Right cardiac atrium (tissue), 5 donors: ENCODE data around the gene HMX2. TPM values are rescaled to one million over a fixed set of nuclear protein-coding genes. Genes with fewer than 3 reads are reported as not detected.

Source experiments
- ATAC-seq, 2 donors: fragments of 200-7000 bp; cut with Tn5 transposase; one replicate each; pipeline versions ENCODE4 v1.8.0 to v1.9.1; 2020; ENCODE audit warnings: moderate library complexity in 2 of 2, mild to moderate bottlenecking in 1 of 2
- DNase-seq, 3 donors: peaks; one replicate each; pipeline ENCODE4 v3.0.0-alpha.2; 2020
- H3K27ac ChIP-seq: one replicate; pipeline ENCODE4 v1.5.1; 2013; ENCODE audit warnings: mild to moderate bottlenecking, low read length, control low read depth, moderate library complexity
- H3K27me3 ChIP-seq: one replicate; pipeline ENCODE4 v1.6.1; 2013; ENCODE audit not compliant: control insufficient read depth, insufficient read depth
- H3K4me1 ChIP-seq: one replicate; pipeline ENCODE4 v1.6.1; 2013; ENCODE audit warnings: low read length; ENCODE audit not compliant: control insufficient read depth, insufficient read depth
- H3K4me3 ChIP-seq: one replicate; pipeline ENCODE4 v1.5.1; 2013; ENCODE audit warnings: low read length, control low read depth
- H3K9me3 ChIP-seq: one replicate; pipeline ENCODE4 v1.6.1; 2013; ENCODE audit warnings: low read length; ENCODE audit not compliant: control insufficient read depth
- WGBS: extraction: QIAGEN DNeasy Blood & Tissue Kit; methylation state at CpG from one replicate; pipeline ENCODE4 v1.1.7; 2013; 5-methylcytosine and 5-hydroxymethylcytosine counted together
- intact Hi-C, 4 donors: fragments of 100-400 bp; cut with DNase I; formaldehyde crosslinking; loops; one replicate each; pipeline versions ENCODE4 v1.11.0 to v1.14.0; 2022 to 2023
- polyA plus RNA-seq: library from polyadenylated mRNA; stranded (reverse); fragments of 200-250 nt; gene quantifications from one replicate; pipeline ENCODE4 v1.2.3, GENCODE V29; 2013
- total RNA-seq, 4 donors: library from RNA; stranded (reverse); fragmentation: NEBNext Ultra II Directional; extraction: Animal tissue kit (Norgen Biotek cat#: 25700); gene quantifications; one replicate each; pipeline ENCODE4 v1.2.1, GENCODE V29; 2021
- donor health status: healthy with polysubstance abuse.
- donor health status: DM: no; HTN: yes; CAD: no.
- donor health status: DM: no; HTN: no; CAD: no.
- donor health status: DM: no; HTN: yes; CAD: no; lungs with severe emphysema.
- donor health status: DM: yes; HTN: yes; CAD: no.

HMX2 gene
- total and polyA plus RNA-seq, 5 donors: not detected

DNA sequence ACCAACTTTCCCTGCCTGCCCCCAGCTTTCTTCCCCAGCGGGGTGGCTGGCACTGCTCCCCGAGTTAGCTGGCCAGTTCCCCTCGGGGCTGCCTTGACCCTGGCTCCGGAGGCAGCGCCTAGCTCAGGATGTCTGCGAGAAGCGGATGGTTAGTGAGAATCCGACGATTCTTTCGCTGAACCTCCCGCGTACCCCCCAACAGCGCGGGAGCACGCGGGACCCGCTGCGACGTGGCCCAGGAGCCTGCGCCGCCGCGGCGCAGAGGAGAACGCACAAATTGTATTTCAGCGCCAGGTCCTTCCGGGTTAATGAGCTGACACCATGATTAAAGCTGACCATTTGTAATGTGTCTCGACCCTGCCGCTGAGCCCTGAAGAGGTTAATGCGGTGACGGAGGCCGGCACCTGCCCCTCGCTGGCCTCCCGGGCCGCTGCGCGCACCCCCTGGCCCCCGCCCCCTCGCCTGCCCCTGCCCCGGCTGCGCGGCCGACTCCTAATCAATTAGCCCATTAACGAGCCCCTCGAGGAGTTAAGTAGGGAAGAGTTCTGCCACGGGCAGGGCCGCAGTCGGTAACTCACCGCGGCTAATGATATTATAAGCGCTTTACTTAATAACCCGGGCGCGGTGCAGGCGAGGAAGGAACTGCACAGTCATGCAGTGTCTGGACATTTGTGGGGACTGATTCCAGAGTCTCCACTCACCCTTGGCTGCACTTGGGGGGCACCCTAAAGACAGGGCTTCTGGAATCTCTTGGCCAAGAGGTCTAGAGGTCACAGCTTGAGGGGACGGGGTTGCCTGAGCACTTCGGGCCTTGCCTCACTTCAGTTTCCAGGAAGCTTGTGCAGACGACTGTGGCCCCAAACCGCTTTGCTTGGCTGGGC, 1.7 kb upstream of the HMX2 start:
- Histone ChIP-seq H3K9me3 (no peaks in the 10 kb centered on the region), H3K27ac (no peak overlapping the region), H3K27me3 (no peaks in the 10 kb centered on the region), H3K4me3 (no peak overlapping the region), H3K4me1 (peaks cover 7% of the 10 kb centered on the region)
- intact Hi-C loops: no loop called here
- no peak for DNase-seq
- 3% methylated on average over 59 of the region's 59 CpGs for WGBS
- no peak for ATAC-seq

DNA sequence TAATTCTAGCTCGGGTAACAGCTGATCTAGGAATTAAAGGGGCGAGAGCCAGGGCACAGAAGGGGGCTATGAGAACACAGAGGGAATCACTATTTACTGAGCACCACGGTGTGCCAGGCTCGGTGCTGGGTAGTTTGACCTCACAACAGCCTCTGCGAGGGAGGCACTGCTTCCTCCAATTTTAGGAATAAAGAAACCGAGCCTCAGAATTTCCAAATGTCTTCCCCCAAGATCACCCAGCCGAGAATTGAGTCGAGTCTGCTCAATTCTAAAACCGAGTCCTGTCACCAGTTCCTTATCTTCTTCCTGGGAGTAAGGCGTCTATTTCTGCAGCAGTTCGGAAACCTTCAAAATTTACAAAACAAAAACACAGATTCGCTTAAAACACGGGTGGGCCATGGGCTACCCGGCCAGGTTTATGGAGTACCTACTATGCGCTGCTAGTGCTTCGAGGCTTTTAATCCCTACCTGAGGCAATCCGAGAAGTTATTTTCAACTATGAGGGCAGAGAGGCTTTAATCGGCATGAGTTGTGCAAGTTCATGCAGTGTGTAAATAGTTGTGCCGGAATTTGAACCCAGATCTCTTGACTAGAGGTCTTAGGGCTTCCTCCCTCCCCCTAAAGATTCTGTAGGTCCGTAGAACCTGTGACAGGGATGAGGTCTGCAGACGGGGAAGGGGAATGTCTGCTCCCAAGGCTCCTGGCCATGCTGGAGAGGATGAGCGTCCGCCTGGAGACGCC, 872 bp upstream of the HMX2 start:
- DNase-seq: no peak
- Histone ChIP-seq H3K9me3 (no peaks in the 10 kb centered on the region), H3K4me1 (peaks cover 7% of the 10 kb centered on the region), H3K27ac (no peak overlapping the region), H3K4me3 (no peak overlapping the region), H3K27me3 (no peaks in the 10 kb centered on the region)
- WGBS: 10% methylated on average over 24 of the region's 24 CpGs
- no peak for ATAC-seq
- intact Hi-C loops: no loop called here

DNA sequence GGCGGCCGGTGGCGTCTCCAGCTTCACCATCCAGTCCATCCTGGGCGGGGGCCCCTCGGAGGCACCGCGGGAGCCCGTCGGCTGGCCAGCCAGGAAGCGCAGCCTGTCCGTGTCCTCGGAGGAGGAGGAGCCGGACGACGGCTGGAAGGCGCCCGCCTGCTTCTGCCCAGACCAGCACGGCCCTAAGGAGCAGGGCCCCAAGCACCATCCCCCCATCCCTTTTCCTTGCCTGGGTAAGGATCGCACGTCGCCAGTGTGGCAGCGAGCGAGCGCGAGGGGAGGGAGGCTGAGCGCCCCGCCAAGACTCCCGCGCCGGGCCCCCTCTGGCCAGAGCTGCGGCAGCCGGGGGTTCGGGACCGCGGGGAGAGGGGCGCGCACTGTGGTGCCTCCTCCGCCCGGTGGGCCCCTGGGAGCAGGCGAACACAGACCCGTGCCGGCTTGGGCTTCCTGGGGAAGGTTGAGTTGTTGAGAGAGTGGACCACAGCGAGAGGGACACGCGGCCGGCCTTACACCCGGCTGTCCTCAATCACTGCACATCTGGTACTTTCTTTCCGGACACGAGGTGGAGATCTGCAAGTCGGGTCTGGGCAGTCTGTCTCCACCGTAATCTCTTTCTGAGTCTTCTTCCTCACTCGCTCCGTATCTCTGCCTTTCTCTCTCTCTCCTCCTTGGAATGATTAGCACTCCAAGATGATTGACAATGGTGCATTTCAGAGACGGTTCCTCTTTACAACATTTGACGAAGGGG, 652 bp downstream of the HMX2 start:
- under 1% methylated on average over 55 of the region's 55 CpGs for WGBS
- peak in 1 of 2 donors; percentile 26 for ATAC-seq

DNA sequence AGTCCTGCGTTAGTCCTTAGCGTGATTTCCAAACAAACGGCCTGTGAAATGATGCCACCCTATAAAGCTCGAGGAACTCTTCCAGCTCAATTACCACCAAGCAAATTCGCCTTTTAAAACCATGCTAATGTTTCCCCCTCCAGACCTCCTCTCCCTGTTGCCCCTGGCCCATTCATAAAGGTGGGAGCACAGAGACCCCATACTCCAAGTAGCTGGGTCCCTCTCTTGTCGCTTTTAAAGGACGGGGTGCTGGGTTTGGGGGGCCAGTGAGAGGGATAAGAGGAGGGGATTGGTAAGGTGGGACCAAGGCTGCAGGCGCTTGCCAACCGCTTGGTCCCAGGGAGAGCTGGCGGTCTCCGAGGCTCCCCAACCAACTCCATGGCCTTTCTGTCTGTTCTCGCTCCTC, 1.2 kb downstream of the HMX2 start:
- Histone ChIP-seq H3K4me3 (peak overlapping the region; percentile 33), H3K27ac (no peak overlapping the region), H3K27me3 (no peaks in the 10 kb centered on the region), H3K4me1 (peaks cover 7% of the 10 kb centered on the region), H3K9me3 (no peaks in the 10 kb centered on the region)
- WGBS: 4% methylated on average over 12 of the region's 12 CpGs
- intact Hi-C loops: no loop called here
- DNase-seq (no peak), ATAC-seq (no peak)

More for the DNA sequence above, 652 bp downstream of the HMX2 start:
- H3K4me3 ChIP-seq: no peak overlapping the region
- peaks cover 7% of the 10 kb centered on the region for H3K4me1 ChIP-seq
- H3K27me3 ChIP-seq: no peaks in the 10 kb centered on the region
- intact Hi-C loops: no loop called here
- no peak for DNase-seq
- no peaks in the 10 kb centered on the region for H3K9me3 ChIP-seq
- no peak overlapping the region for H3K27ac ChIP-seq

DNA sequence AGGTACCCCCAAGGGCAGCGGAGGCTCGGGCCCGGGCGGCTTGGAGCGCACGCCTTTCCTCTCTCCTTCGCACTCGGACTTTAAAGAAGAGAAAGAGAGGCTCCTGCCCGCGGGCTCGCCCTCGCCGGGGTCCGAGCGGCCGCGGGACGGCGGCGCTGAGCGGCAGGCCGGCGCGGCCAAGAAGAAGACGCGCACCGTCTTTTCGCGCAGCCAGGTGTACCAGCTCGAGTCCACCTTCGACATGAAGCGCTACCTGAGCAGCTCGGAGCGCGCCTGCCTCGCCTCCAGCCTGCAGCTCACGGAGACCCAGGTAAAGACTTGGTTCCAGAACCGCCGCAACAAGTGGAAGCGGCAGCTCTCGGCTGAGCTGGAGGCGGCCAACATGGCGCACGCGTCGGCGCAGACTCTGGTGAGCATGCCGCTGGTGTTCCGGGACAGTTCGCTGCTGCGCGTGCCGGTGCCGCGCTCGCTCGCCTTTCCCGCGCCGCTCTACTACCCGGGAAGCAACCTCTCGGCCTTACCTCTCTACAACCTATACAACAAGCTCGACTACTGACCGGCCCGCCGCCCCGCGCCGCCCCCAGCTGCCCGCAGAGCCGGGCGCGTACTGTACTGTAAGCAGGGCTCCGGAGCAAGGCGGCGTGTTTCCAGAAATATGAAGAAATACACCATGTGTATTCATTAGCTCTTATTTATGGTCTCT, 1.8 kb downstream of the HMX2 start:
- peak in 1 of 3 donors; percentile 50 for DNase-seq
- H3K4me1 ChIP-seq: peaks cover 7% of the 10 kb centered on the region
- intact Hi-C loops: no loop called here
- H3K4me3 ChIP-seq: peak overlapping the region; percentile 33
- WGBS: 1% methylated on average over 76 of the region's 76 CpGs
- H3K27ac ChIP-seq: no peak overlapping the region
- ATAC-seq: no peak
- H3K9me3 ChIP-seq: no peaks in the 10 kb centered on the region
- no peaks in the 10 kb centered on the region for H3K27me3 ChIP-seq

DNA sequence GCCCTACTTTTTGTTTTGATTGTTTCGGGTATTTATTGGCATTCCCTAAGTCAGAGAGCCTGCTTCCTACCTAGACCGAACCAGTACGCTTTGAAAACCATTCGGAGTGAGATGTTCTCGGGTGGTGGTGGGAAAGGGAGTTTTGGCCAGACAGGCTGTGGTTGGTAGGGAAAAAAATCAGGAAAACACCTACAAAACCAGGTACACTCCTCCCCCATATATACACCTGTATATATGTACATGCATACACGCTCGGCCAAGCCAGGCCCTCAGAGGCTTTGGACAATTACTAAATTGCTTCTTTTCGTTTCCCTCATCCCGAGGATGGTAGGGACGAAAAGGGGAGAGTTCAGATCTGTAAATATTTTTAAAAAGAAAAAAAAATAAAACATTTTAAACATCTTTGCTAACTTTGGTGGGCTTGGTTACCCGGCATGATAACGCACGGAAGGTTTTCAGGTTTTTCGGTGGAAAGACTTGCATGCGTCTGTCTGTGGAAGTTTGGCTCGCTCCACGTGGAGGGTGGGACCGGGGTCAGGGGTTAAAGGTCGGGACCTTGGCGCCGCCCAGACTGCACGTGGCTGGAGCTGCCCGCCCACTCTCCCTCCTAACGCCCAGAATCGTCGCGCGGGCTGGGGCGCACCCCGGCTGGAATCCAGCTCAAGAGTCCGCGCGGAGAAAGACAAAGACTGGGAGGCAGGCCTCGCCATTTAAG, 2.5 kb downstream of the HMX2 start:
- no peak overlapping the region for H3K27ac ChIP-seq
- intact Hi-C loops: no loop called here
- H3K4me3 ChIP-seq: peak overlapping the region; percentile 33
- 6% methylated on average over 34 of the region's 34 CpGs for WGBS
- ATAC-seq (no peak), DNase-seq (no peak)
- no peaks in the 10 kb centered on the region for H3K9me3 ChIP-seq
- no peaks in the 10 kb centered on the region for H3K27me3 ChIP-seq
- H3K4me1 ChIP-seq: peaks cover 7% of the 10 kb centered on the region

GRCh38 chr10:123150986-123151736, 3.2 kb downstream of the HMX2 start:
- H3K27ac ChIP-seq: no peak overlapping the region
- H3K9me3 ChIP-seq: no peaks in the 10 kb centered on the region
- intact Hi-C loops: no loop called here
- ATAC-seq: no peak
- WGBS: 3% methylated on average over 56 of the region's 56 CpGs
- H3K4me1 ChIP-seq: peaks cover 7% of the 10 kb centered on the region
- H3K27me3 ChIP-seq: no peaks in the 10 kb centered on the region
- DNase-seq: peak in 1 of 3 donors; percentile 63
- H3K4me3 ChIP-seq: peak overlapping the region; percentile 18

GRCh38 chr10:123151737-123152135, 3.8 kb downstream of the HMX2 start:
- DNase-seq (no peak), ATAC-seq (no peak)
- no peak overlapping the region for H3K27ac ChIP-seq
- H3K9me3 ChIP-seq: no peaks in the 10 kb centered on the region
- intact Hi-C loops: no loop called here
- no peak overlapping the region for H3K4me3 ChIP-seq
- 19% methylated on average over 7 of the region's 7 CpGs for WGBS
- no peaks in the 10 kb centered on the region for H3K27me3 ChIP-seq
- peaks cover 7% of the 10 kb centered on the region for H3K4me1 ChIP-seq

- Histone ChIP-seq H3K4me3 (no peak overlapping the region), H3K27me3 (no peaks in the 10 kb centered on the region), H3K9me3 (no peaks in the 10 kb centered on the region), H3K27ac (no peak overlapping the region), H3K4me1 (peaks cover 7% of the 10 kb centered on the region)
- ATAC-seq (no peak), DNase-seq (peak in 1 of 3 donors; percentile 34)
- intact Hi-C loops: no loop called here
- 36% methylated on average over 9 of the region's 9 CpGs for WGBS
Measured at GRCh38 chr10:123153486-123154091, 5.7 kb downstream of the HMX2 start.
